Eye (tissue), 1 donor: Measurements from ENCODE around the gene MANBA.

Source experiments
- DNase-seq: peaks from one replicate; pipeline ENCODE4 v3.0.0-alpha.2; 2015

Gene MANBA

DNA sequence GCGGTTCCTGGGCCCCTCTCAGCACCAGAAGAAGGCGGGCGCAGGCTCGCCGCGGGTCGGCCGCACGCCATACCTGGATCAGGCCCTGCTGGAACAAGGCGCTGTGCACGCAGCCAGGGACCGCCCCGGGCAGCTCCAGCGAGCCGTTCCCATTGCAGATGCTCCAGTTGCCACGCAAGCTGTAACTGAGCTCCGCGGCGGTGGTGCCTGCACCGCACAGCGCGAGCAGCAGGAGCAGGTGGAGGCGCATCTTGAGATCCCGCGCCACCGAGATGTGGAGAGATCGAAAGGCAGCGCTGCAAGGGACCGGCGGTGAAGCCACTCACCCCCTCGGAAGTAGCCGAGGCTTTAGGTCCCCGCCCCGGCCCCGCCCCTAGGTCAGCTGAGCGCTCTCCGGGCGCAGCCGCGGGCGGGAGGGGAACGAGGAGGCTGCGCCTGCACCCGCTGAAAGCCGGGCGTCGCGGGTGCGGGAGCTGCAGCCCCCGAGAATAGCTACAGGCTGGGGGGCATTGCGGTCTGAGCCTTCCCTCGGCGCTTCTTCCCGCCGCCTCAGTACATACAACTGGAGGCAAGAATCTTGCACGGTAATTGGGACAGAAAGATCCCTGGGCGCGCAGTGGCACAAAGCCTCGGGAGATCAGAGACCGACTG lies at the start of gene MANBA:
Gene MANBA (minus strand): TSS at position 324 of the 651 bp plus-strand sequence. CDS start 74 bp downstream, at position 250.
- DNase-seq, result peak; percentile 93

DNA sequence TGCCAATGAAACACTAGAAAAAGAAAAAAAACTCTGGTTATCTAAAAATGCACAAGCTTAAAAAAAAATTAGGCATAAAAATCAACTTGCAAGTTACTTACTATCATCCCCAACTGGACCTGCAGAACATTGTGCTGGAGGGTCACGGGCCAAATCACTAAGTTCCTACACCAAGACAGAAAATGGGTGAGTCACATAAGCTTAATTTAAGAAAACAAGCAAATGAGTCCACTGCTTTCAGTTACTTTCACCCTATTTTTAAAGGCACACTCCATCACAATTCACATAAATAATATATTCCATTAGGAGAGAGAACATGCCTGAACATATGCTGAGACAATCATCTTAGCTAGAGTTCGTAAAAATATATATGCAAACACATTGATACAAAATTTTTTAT lies 48.9 kb upstream of the MANBA start:
- DNase-seq, result no peak

DNA sequence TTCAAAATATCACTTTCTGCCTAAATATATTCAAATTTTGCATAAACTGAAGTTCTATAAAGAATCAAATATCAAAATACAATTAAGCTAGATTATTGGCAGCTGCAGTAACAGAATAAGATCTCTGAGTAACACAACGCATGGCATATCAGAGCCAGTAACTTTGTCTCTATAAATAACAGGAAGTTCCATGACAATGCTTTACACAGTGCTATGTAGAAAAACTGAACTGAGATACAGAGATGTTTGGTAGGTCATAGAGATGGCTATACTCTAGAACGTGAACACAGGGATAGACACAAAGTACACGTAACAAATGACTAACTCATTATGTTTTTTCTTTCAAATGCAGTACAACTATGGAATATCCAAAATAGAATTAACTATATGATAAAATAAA lies 48.4 kb upstream of the MANBA start:
- DNase-seq, result no peak

DNA sequence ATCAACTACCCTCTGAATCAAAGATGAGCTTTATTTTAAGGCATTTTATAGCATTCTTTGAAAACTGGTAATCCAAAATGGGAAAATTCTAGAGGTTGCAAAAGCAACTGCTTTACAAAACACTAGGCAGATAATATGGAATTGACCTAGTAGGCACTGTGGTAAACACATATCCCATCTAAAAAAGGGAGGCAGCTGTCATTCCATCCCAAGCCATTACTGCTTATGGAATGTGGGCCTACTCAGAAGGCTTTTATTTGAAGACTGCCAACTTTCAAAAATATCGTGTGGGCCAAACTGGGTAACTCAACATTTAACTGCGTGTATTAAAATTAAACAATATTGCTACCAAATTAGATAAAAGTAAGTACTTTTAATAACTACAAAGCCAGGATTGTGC lies 47.2 kb upstream of the MANBA start:
- no peak for DNase-seq

DNA sequence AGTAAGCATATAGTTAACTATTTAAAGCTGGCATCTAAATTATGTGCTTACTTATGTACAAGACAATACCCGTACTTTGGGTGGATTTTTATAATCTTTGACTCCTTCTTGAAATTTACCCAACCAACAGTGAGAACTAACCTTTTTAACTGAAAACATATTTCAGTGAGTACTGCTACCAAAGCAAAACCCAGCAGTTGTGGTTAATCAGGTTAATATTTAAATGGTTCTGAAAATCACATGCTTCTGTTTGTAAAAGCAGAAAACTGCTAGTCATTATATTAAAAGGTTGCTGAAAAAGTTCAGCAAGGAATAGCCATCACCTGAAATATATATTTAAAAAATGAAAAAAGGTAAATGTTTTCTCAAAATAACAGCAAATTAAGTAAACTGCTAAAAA lies 46.6 kb upstream of the MANBA start:
- no peak for DNase-seq

DNA sequence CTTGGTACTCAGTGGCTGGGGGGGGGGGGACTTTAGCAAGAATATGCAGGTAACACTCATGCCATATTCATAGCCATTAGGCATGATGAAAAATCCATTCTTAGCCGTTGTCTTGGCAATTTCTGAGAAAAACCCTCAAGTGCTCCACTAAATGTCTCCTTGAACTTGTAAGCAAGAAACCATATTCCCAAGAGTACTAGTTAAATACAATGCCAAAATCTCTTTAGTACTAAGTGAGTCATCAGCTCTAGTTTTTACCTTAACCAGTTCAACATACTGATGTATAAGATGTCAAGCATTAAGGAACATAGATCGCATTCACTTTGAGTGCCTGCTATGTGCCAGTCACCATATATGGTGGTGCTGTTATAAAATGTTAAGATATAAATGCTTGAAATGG lies 39.0 kb upstream of the MANBA start:
- no peak for DNase-seq

DNA sequence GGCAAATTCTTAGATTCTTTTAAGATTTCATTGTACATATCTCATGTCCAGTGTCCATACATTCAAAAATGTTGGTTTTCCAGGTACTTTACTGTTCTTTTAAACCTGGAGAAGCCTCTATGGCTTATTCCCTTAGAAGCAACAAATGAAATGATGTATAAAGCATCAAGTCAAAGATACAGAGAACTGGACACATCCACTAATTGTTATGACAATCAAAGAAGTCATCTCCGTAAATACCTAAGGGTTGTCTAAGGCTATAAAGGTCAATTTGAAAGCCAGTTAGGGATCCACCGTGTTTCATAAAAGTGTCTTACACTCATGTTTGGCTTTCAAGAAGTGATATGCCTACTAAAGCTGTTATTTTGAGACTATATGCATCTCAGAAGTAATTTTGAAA lies 34.2 kb upstream of the MANBA start:
- no peak for DNase-seq

DNA sequence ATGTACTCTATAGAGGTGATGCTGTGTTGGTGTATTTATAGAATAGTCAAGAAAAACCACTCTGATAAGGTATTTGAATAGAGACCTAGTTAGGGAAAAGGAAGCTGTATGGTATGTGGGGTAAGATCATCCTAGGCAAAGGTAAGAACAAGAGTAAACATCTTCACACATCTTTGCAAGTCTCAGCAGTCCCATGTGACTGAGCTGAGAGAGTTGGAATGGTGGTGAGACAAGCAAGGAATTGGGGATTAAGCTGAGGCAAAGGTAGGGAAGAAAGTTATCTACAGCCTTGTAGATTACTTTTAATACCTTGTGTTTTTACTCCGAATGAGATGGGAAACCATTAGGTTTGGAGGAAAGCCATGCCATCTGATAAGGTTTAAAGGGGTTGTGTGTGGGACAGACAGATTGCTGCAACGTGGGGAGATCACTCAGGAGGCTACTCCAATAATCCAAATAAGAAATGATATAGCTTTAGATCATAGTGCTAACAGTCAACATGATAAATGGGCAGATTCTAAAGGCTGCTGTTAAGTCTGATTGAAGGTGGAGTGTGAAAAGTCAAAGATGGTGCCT lies 31.7 kb upstream of the MANBA start:
- DNase-seq, result no peak

DNA sequence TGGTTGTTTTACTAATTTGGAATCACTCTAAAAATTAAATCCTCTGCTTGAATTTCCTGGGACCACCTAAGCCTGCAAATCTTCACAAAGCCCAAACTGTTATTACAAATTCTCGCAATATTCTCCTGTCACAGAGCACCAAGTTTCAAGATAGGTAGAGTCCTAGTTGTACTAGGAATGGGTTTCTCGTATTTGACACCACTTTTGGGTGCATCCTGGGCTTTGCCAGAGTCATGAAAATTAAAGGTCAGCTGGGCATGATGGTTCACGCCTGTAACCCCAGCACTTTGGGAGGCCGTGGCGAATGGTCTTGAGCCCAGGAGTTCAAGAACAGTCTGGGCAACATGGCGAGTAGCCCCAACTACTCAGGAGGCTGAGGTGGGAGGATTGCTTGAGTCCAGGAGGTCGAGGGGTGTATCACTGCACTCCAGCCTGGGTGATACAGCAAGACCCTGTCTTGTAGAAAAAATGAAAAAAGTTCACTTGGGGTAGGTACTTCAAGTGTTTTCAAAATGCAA lies 30.6 kb upstream of the MANBA start:
- no peak for DNase-seq

DNA sequence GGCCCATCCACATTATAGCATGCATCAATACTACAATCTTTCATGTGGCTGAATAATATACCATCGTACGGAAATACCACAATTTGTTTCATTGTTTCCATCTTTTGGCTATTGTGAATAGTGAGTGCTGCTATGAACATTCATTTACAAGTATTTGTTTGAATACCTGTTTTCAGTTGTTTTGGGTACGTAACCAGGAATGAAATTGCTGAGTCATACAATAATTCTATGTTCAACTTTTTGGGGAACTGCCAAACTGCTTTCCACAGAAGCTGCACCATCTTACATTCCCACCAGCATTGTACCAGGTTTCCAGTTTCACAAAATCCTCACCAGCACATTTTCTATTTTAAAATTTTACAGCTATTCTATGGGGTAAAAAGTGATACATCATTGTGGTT lies 28.5 kb upstream of the MANBA start:
- DNase-seq, result no peak

DNA sequence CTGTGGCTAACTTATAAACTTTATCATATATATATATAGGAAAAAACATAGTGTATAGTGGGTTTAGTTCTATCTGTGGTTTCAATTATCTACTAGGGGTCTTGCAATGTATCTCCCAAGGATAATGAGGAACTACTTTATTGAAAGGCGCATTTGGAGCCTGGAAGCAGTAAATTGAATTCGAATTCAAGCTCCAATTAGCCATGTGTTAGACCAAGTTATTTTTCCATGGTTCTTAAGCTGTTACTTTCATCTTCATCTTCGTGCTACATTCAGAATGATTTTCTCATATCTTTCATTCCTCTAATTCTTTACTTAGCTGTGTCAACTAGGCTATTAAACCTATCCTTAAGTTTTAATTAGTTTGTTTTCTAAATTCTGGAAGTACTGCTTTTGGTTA lies 27.2 kb upstream of the MANBA start:
- DNase-seq, result no peak

DNA sequence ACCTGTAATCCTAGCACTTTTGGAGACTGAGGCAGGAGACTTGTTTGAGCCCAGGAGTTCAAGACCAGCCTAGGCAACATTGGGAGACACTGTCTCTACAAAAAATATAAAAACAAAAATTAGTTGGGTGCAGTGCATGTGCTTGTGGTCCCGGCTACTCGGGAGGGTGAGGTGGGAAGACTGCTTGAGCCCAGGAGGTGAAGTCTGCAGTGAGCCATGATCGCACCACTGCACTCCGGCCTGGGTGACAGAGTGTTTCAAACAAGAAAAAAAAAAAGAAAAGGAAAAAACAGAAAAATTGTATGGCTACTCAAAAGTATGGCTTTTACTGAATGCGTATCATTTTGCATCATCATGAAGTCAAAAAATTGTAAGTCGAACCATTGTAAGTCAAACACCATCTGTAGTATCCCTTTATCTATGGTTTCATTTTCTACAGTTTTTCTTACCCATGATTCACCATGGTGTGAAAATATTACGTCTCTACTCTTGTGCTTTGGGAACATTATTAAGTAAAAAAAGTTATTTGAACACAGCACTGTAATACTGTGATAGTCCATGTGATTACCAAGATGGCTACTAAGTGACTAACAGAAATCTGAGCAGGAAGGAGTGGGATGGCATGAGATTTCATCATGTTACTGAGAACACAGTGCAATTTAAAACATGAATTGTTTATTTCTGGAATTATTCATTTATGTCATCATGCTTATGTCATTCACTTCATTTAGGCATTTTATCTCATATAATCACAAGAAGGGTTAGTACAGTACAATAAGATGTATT lies 26.5 kb upstream of the MANBA start:
- DNase-seq, result no peak

DNA sequence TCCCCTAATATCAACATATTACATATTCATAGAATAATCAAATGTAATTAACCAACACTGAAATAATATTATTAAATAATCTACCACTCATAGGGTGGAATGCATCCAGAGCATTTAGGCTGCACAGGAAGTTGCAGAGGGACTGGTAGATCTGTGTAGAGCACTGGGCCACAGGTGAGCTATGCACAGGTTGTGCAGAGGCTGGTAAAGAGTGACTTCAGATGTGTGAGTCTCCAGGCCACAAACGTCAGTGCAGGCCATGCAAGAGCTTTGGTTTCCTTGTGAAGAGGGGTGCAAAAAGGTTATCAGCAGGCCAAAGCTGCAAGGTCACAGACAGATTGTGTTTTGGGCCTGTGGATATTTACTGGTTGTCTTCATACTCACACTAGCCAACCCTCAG lies 25.5 kb upstream of the MANBA start:
- no peak for DNase-seq

DNA sequence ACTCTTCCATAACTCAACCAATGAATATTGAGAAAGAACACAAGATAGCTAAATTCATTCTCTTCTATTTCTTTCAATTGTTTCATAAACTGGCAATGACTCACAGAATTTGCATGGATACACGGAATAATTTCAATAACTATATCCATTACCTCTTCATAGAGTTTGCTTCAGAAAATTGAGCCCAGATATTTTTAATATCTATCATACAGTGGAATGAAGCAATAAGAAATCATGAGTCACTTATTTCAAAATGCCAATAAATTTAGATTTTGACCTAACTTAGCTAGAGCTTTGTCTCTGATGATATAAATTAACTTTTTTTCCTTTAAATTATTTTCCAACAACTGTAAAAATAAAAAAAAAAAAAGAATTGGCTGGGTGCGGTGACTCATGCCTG lies 22.2 kb upstream of the MANBA start:
- DNase-seq, result no peak

DNA sequence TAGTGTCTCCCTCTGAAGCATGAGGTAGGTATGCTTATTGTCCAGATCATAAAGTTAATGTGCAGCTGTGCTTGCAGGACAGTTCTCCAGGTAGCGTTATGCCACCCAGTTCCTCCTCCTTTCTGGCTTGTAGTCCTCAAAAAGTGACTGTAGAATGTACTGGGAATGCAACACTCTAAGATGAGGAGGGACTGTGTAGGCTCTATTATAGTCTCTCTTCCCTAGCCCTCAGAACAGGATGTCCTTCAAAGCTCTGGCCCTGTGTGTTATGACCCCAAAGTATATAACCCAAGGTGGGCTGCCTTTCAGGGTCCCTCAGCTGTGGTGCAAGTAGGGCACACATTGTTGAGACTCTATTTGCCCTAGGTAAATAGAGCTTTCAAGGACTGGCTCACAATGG lies 20.8 kb upstream of the MANBA start:
- DNase-seq, result no peak

DNA sequence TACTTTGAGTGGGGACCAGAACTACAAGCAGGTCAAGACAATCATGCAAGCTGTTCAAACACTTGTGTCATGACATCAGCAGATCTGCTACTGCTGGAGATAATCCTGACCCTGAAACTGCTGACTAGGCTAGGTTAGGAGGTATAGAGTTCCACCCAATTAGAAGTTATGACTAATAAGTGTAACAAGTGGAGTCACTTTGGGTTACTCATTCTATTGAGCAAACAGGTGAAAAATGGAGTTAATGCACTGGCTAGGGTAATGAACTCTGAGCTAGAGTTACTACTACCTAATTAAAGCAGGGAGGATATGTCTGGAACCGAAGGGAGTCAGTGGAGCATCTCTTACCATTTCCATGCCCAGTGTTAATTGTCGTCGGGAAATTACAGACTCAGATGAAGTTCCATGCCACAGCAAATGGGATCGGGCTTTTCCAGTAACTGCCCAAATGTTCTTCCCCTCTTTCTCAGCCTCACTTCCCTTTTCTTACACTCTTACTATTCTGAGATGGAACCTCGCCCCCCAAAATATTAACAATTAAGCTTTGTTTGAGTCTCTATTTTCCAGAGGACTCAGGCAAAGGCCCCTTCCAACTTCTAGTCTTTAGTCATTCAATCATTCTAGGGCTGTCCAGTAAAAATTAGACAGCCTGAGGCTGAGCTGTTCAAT lies 19.8 kb upstream of the MANBA start:
- no peak for DNase-seq

DNA sequence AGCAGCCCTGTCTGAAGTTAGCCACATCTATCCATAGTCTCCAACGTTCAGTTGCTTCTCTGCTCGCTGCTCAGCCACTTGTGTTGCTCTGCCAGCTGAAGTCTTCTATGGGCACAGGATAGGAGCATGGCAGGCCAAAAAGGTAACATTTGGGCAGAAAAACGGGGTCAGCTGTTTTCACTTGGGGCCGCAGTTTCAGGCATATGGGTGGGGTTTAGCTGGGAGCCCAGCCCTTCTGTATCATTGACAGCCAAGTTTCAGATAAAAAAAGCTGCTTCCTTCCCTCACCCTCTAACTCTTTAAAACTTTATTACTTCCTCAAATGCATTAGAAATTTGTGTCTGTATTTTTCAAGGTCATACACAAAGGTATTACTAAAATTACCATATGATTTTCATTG lies 18.4 kb upstream of the MANBA start:
- no peak for DNase-seq

DNA sequence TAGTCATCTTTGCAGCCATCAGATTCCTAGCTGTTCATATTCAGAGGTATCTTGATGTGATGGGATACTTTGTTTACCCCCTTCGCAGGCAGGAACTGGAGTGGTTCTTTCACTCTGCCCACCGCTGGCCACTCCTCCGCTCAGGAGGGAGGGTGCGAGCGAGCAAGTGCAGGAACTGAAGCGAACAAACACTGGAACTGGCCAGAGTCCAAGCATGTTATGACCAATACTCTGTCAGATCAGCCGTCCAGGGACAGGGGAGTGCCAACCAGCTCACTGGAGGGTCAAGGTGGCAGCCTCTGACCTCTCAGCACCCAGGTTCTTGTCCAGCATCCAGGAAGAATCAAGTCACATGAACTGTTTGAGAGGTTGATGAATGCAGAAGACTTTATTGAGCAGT lies 18.0 kb upstream of the MANBA start:
- no peak for DNase-seq

DNA sequence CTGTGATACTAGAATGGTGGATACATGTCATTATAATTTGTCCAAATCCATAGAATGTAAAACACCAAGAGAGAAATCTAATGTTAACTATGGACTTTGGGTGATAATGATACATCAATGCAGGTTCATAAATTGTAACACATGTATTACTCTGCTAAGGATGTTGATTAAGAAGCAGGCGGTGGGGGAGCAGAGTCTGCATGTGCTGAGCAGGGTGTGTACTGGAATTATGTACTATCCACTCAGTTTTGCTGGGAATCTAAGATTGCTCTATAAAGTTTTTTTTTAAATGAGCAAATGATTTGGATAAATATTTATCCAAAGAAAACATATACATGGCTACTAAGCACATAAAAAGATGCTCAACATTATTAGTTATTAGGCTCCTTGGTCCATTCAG lies 15.0 kb upstream of the MANBA start:
- no peak for DNase-seq

DNA sequence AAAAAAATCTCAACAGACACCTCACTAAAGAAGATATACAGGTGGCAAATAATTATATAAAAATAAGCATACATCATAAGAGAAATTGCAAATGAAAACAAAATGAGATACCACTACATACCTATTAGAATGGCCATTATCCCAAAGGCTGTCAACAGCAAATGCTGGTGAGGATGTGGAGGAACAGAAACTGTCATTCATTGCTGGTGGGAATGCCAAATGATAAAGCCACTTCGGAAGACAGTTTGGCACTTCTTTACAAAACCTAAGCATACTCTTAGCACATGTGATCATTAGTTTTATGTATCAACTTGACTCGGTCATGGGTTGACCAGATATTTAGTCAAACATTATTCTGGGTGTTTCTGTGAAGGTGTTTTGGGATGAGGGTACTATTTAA lies 13.5 kb upstream of the MANBA start:
- no peak for DNase-seq

DNA sequence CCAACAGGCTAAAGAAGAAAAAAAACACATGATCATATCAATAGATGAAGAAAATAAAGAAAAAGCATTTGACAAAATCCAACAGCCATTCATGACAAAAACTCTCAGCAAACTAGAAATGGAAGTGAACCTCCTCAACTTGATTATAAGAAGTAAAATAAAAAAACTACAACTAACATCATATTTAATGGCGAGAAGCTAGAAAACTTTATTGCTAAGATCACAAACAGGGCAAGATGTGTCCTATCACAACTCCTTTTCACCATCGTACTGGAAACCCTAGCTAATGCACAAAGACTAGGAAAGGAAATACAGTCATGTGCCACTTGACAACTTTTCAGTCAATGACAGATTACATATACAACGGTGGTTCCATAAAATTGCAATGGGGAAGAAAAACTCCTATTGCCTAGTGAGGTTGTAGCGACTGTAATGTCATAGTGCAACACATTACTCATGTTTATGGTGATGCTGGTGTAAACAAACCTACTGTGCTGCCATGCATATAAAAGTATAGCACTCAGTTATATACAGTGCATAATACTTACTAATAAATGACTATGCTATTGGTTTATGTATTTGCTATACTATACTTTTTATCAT lies 12.1 kb upstream of the MANBA start:
- no peak for DNase-seq

DNA sequence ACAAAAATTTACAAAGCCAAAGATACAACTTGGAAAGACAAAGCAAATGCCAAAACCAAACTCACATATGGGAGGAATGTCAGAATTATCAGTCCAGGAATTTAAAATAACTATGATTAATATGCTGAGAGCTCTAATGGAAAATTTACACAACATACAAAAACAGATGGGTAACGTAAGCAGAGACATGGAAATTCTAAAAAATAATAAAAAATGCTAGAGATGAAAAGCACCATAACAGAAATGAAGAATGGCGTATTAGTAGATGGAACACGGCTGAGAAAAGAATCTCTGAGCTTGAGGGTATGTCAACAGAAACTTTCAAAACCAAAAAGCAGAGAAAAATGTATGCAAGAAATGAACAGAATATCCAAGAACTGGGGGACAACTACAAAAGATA lies 4.1 kb upstream of the MANBA start:
- DNase-seq, result no peak

DNA sequence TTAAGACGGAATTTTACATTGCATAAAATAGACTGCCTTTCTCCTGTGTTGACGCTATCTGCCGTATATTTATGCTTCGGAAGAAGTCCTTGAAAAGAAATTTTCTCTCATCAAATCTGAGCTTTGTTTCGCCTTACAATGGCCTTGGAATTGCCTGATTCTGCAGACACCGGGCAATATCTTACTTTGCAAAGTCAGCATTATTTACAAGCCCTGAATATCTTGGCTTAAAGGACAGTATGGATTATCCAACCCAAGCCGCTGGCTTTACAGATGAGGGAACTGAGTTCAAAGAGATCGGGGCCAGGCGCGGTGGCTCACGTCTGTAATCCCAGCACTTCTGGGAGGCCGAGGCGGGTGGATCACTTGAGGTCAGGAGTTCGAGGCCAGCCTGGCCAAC lies 1.1 kb upstream of the MANBA start:
- no peak for DNase-seq
